Osteoblast (primary cell): ENCODE measurements around the gene ST6GAL1. TPM values are rescaled to one million over a fixed set of nuclear protein-coding genes. Genes with fewer than 3 reads are reported as not detected.

Source experiments
- DNase-seq: peaks from one replicate; pipeline ENCODE4 v3.0.0; 2011; ENCODE audit warnings: low spot score, mixed read lengths; ENCODE audit not compliant: insufficient read length; ENCODE audit errors: missing footprints
- H2AFZ ChIP-seq: 2 replicates; pipeline ENCODE4 v1.6.0; 2011; ENCODE audit warnings: mild to moderate bottlenecking, low read length
- H3K27ac ChIP-seq: 2 replicates; pipeline ENCODE4 v1.5.1; 2011; ENCODE audit warnings: mild to moderate bottlenecking, low read depth, low read length, moderate library complexity
- H3K27me3 ChIP-seq: 2 replicates; pipeline ENCODE4 v1.6.0; 2012; ENCODE audit warnings: mild to moderate bottlenecking, control low read depth, inconsistent platforms, low read length, moderate library complexity; ENCODE audit not compliant: insufficient read depth
- H3K36me3 ChIP-seq: 2 replicates; pipeline ENCODE4 v1.5.1; 2011; ENCODE audit warnings: mild to moderate bottlenecking, low read length, control low read depth, moderate library complexity; ENCODE audit not compliant: insufficient read depth
- H3K4me1 ChIP-seq: 2 replicates; pipeline ENCODE4 v1.5.1; 2011; ENCODE audit warnings: mild to moderate bottlenecking, low read length, control low read depth, moderate library complexity; ENCODE audit not compliant: insufficient read depth
- H3K4me2 ChIP-seq: 2 replicates; pipeline ENCODE4 v1.6.0; 2011; ENCODE audit warnings: mild to moderate bottlenecking, low read length; ENCODE audit not compliant: insufficient read depth
- H3K4me3 ChIP-seq: fragments of 200-600 bp; sonication (generic); 3 replicates; pipeline ENCODE4 v1.5.1; 2012; ENCODE audit warnings: mild to moderate bottlenecking, low read length, inconsistent platforms; ENCODE audit not compliant: insufficient read depth
- H3K79me2 ChIP-seq: 2 replicates; pipeline ENCODE4 v1.6.0; 2012; ENCODE audit warnings: mild to moderate bottlenecking, low read length, control low read depth, inconsistent platforms; ENCODE audit not compliant: insufficient read depth
- H3K9me3 ChIP-seq: 2 replicates; pipeline ENCODE4 v1.5.1; 2011; ENCODE audit warnings: low read depth, low read length, control low read depth
- H4K20me1 ChIP-seq: 2 replicates; pipeline ENCODE4 v1.6.0; 2012; ENCODE audit warnings: mild to moderate bottlenecking, low read length, control low read depth; ENCODE audit not compliant: insufficient read depth
- CTCF ChIP-seq: IDR thresholded peaks from 2 replicates; pipeline ENCODE4 v1.5.1; 2011; ENCODE audit warnings: mild to moderate bottlenecking, low read depth, low read length, moderate library complexity; ENCODE audit errors: extremely low read depth
- total RNA-seq: library from RNA; depleted of rRNA; stranded (reverse); fragments of >200 nt; gene quantifications from 2 replicates; pipeline ENCODE4 v1.2.3, GENCODE V29; 2012

ST6GAL1 gene
- total RNA-seq, 1 donor: 8.0 TPM

- no peak for TF ChIP-seq CTCF
- Histone ChIP-seq H3K79me2 (no peaks in the 10 kb centered on the region), H3K4me2 (no peak overlapping the region), H3K36me3 (no peaks in the 10 kb centered on the region), H3K27me3 (no peaks in the 10 kb centered on the region), H3K4me1 (no peaks in the 10 kb centered on the region), H4K20me1 (no peaks in the 10 kb centered on the region), H2AFZ (no peak overlapping the region), H3K9me3 (no peaks in the 10 kb centered on the region), H3K4me3 (no peak overlapping the region), H3K27ac (no peak overlapping the region)
- DNase-seq: no peak
Observed at GRCh38 chr3:187015903-187016638, 85.7 kb downstream of the ST6GAL1 start.

- H3K4me1 ChIP-seq: no peaks in the 10 kb centered on the region
Observed at GRCh38 chr3:187016639-187017345, 86.5 kb downstream of the ST6GAL1 start.

GRCh38 chr3:187017511-187018230 lies 87.3 kb downstream of the ST6GAL1 start:
- no peaks in the 10 kb centered on the region for H3K36me3 ChIP-seq
- no peaks in the 10 kb centered on the region for H4K20me1 ChIP-seq
- H3K27ac ChIP-seq: no peak overlapping the region
- no peak for DNase-seq
- no peak overlapping the region for H3K4me2 ChIP-seq
- no peaks in the 10 kb centered on the region for H3K27me3 ChIP-seq
- no peak for TF ChIP-seq CTCF
- no peaks in the 10 kb centered on the region for H3K4me1 ChIP-seq
- no peaks in the 10 kb centered on the region for H3K9me3 ChIP-seq
- H2AFZ ChIP-seq: no peak overlapping the region
- no peak overlapping the region for H3K4me3 ChIP-seq
- no peaks in the 10 kb centered on the region for H3K79me2 ChIP-seq

More at GRCh38 chr3:187016639-187017345, 86.5 kb downstream of the ST6GAL1 start:
- Histone ChIP-seq H3K27me3 (no peaks in the 10 kb centered on the region), H3K27ac (no peak overlapping the region), H3K36me3 (no peaks in the 10 kb centered on the region), H3K79me2 (no peaks in the 10 kb centered on the region), H3K4me2 (no peak overlapping the region), H2AFZ (no peak overlapping the region), H3K4me3 (no peak overlapping the region), H4K20me1 (no peaks in the 10 kb centered on the region), H3K9me3 (no peaks in the 10 kb centered on the region)
- TF ChIP-seq CTCF: no peak
- DNase-seq: no peak
